ENCODE data around the gene CKLF.

DNA sequence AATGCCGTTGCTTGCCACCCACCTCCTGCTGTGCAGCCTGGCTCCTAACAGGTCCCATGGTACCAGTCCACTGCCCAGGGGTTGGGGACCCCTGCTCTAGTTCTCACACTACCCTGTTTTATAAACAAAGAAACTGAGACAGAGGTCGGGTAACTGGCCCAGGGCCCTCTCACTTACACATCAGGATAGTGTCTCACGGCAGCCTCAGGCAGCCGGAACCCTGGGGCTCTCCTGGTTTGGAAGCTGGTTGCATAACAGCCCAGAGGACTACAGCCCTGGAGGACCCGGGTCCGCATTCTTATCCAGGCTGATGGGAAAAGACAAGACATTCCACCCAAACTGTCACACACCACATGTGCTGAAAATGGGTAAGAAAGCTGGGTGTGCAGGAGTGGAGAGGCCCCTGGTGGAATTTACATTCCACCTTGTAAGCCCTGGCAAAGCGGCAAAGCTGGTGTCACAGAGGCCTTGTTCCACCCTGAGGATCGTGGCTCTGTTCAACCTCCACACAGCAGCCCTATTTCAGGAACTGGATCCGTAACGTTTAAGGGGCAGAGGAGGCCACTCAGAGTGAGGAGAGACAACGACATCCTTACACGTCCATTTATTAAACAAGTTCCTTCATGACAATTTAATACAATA, 61.9 kb downstream of the CKLF start:
- TF ChIP-seq, protein P1, sequence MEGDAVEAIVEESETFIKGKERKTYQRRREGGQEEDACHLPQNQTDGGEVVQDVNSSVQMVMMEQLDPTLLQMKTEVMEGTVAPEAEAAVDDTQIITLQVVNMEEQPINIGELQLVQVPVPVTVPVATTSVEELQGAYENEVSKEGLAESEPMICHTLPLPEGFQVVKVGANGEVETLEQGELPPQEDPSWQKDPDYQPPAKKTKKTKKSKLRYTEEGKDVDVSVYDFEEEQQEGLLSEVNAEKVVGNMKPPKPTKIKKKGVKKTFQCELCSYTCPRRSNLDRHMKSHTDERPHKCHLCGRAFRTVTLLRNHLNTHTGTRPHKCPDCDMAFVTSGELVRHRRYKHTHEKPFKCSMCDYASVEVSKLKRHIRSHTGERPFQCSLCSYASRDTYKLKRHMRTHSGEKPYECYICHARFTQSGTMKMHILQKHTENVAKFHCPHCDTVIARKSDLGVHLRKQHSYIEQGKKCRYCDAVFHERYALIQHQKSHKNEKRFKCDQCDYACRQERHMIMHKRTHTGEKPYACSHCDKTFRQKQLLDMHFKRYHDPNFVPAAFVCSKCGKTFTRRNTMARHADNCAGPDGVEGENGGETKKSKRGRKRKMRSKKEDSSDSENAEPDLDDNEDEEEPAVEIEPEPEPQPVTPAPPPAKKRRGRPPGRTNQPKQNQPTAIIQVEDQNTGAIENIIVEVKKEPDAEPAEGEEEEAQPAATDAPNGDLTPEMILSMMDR (IDR thresholded peaks at IDR 0.05) = no peak
- TF ChIP-seq POLR2A (IDR thresholded peaks at IDR 0.05) = no peak
